Vagina (tissue), 2 donors: Measurements from ENCODE around the gene DGKH. TPM values are rescaled to one million over a fixed set of nuclear protein-coding genes. Genes with fewer than 3 reads are reported as not detected.

Experiments used
- DNase-seq, 2 donors: peaks; one replicate each; pipeline ENCODE4 v3.0.0-alpha.2; 2017; ENCODE audit errors: extremely low spot score in 2 of 2
- H3K27ac ChIP-seq: fragments of 200-600 bp; sonication (generic); one replicate; pipeline ENCODE4 v1.5.1; 2019
- H3K27me3 ChIP-seq: fragments of 200-600 bp; sonication (generic); one replicate; pipeline ENCODE4 v1.5.1; 2019
- H3K36me3 ChIP-seq, 2 donors: fragments of 200-600 bp; sonication (generic); one replicate each; pipeline ENCODE4 v1.5.1; 2017 to 2019
- H3K4me1 ChIP-seq: fragments of 200-600 bp; sonication (generic); one replicate; pipeline ENCODE4 v1.5.1; 2019
- H3K4me3 ChIP-seq, 2 donors: fragments of 200-600 bp; sonication (generic); 1 replicate in 1 of 2; 2 replicates in 1 of 2; pipeline ENCODE4 v1.5.1; 2016 to 2019
- H3K9me3 ChIP-seq: fragments of 200-600 bp; sonication (generic); one replicate; pipeline ENCODE4 v1.5.1; 2019
- POLR2A ChIP-seq, 2 donors: fragments of 450-650 bp; IDR thresholded peaks; one replicate each; pipeline ENCODE4 v1.6.1; 2017; ENCODE audit warnings: antibody characterized with exemption in 2 of 2, mild to moderate bottlenecking in 2 of 2, moderate library complexity in 2 of 2
- POLR2AphosphoS5 ChIP-seq, 2 donors: sonication (generic); formaldehyde crosslinking; IDR thresholded peaks; one replicate each; pipeline ENCODE4 v1.9.0; 2017; ENCODE audit warnings: antibody characterized with exemption in 2 of 2, mild to moderate bottlenecking in 2 of 2, low read depth in 1 of 2; ENCODE audit not compliant: insufficient read depth in 1 of 2
- intact Hi-C: fragments of 100-400 bp; cut with DNase I; formaldehyde crosslinking; loops from one replicate; pipeline ENCODE4 v1.15.1; 2023
- total RNA-seq: library from RNA; depleted of rRNA; stranded (reverse); fragments of >200 nt; gene quantifications from one replicate; pipeline ENCODE4 v1.2.3, GENCODE V29; 2016
- TF ChIP-seq, protein P1 (sequence below), 3 experiments: fragments of 450-650 bp in 2 of 3; fragments of 200-600 bp in 1 of 3; sonication (generic) in 1 of 3; IDR thresholded peaks; one replicate each; pipeline ENCODE4 v1.5.1; 2017 to 2019; ENCODE audit warnings: antibody characterized with exemption in 3 of 3, mild to moderate bottlenecking in 2 of 3, moderate library complexity in 2 of 3

The DGKH gene
- total RNA-seq, 1 donor from 2014 or later: 29.7 TPM

DNA sequence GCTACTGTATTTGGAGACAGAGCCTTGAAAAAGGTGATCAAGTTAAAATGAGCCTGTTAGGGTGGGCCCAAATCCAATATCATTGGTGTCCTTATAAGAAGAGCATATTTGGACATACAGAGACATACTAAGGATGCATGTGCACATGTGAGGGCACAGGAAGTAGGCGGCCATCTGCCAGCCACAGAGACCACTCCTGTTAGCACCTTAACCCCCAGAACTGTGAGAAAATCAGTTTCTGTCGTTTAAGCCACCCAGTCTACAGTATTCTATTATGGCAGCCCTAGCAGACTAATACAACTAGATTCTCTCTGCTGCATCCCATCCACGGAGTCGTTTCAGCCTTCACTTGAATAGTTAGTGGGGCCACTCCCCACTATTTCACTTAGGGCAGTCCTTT is 39.4 kb upstream of the DGKH start:
- Histone ChIP-seq H3K27me3 (no peaks in the 10 kb centered on the region), H3K27ac (no peak overlapping the region), H3K36me3 (no peaks in the 10 kb centered on the region), H3K4me1 (no peaks in the 10 kb centered on the region), H3K9me3 (no peaks in the 10 kb centered on the region), H3K4me3 (no peak overlapping the region)
- DNase-seq: no peak
- TF ChIP-seq POLR2AphosphoS5 (IDR thresholded peaks at IDR 0.05; ENCODE audit: insufficient read depth in 1 of 2, low read depth in 1 of 2) (no peak), POLR2A (IDR thresholded peaks at IDR 0.05) (no peak)
- TF ChIP-seq, protein P1, sequence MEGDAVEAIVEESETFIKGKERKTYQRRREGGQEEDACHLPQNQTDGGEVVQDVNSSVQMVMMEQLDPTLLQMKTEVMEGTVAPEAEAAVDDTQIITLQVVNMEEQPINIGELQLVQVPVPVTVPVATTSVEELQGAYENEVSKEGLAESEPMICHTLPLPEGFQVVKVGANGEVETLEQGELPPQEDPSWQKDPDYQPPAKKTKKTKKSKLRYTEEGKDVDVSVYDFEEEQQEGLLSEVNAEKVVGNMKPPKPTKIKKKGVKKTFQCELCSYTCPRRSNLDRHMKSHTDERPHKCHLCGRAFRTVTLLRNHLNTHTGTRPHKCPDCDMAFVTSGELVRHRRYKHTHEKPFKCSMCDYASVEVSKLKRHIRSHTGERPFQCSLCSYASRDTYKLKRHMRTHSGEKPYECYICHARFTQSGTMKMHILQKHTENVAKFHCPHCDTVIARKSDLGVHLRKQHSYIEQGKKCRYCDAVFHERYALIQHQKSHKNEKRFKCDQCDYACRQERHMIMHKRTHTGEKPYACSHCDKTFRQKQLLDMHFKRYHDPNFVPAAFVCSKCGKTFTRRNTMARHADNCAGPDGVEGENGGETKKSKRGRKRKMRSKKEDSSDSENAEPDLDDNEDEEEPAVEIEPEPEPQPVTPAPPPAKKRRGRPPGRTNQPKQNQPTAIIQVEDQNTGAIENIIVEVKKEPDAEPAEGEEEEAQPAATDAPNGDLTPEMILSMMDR (IDR thresholded peaks at IDR 0.05): no peak
- intact Hi-C loops: no loop called here

DNA sequence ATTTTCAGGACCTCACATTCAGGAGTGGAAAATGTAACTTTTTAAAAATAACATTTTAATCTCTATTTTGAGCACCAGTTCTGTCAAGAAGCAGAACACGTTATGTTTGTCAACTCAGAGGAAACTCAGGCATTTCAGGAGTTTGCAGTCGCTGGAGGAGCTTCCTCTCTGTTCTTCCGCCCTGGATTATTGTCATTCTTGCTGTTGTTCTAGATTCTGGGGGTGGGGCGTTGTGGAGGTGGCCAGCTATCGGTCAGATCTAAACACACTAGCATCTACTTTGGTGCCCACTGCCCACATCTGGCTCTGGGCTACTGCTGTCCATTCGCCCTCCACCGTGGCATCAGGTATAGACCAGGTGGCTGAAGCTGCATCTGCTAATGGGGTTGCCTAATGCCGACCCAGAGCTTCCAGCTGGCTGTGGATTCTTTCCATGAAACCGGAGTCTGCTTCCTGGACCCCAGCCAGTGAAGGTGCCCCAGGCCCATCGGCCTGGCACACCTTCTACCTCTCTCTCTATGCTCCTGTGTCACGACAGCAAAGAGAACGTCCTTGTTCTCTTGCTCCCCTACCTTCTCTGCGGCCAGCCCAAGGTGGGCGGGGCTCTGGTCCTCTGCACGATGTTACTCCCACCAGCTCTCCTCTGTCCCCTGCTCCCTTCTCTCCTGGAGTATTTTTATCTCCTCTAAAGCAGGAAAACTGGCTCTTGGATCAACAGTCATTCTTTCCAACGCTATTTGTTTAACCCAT is 36.7 kb upstream of the DGKH start:
- TF ChIP-seq, protein P1 (IDR thresholded peaks at IDR 0.05): no peak
- TF ChIP-seq POLR2A (IDR thresholded peaks at IDR 0.05): no peak
- no peak for TF ChIP-seq POLR2AphosphoS5 (IDR thresholded peaks at IDR 0.05; ENCODE audit: insufficient read depth in 1 of 2, low read depth in 1 of 2)
- Histone ChIP-seq H3K27ac (no peak overlapping the region), H3K36me3 (no peaks in the 10 kb centered on the region), H3K27me3 (no peaks in the 10 kb centered on the region), H3K4me1 (no peaks in the 10 kb centered on the region), H3K9me3 (no peaks in the 10 kb centered on the region), H3K4me3 (no peak overlapping the region)
- intact Hi-C loops: no loop called here
- no peak for DNase-seq

DNA sequence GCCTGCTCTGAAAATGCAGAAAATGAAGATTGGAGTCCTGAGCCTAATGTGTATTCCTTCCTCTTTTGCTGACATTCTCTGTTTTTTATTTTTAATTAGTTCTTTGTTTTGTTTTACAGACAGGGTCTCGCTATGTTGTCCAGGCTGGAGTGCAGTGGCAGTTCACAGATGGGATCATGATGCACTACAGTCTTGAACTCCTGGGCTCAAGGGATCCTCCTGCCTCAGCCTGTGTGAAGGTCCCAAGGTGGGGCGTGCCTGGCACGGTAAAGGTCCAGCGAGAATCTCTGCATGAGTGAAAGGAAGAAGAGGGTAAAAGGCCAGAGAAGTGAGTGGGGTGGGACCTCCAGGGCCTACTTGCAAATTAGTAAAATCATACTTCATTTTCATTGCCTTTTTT is 34.3 kb upstream of the DGKH start:
- Histone ChIP-seq H3K4me1 (no peaks in the 10 kb centered on the region), H3K4me3 (no peak overlapping the region), H3K36me3 (no peaks in the 10 kb centered on the region), H3K9me3 (no peaks in the 10 kb centered on the region), H3K27me3 (no peaks in the 10 kb centered on the region), H3K27ac (no peak overlapping the region)
- DNase-seq: no peak
- TF ChIP-seq POLR2AphosphoS5 (IDR thresholded peaks at IDR 0.05; ENCODE audit: insufficient read depth in 1 of 2, low read depth in 1 of 2) (no peak), POLR2A (IDR thresholded peaks at IDR 0.05) (no peak)
- TF ChIP-seq, protein P1 (IDR thresholded peaks at IDR 0.05): no peak
- intact Hi-C loops: no loop called here

DNA sequence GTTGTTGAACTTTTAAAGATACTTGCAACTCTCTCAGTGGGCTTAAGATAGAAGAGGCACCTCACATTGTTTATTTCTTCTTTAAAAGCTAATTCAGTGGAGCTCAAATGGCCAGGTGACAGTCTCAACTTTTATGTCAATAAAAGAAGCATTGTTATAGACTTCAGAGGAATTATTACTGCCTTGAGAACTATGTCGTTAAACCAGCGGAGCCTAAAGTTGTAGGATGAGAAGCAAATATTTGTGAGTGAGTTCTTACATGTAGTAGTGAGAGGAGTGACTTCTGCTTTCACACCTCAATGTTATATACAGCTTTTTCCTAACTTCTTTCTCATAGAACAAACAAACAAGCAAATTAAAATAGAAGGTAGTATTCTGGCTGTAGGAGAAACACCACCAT is 31.2 kb upstream of the DGKH start:
- Histone ChIP-seq H3K27ac (no peak overlapping the region), H3K27me3 (no peaks in the 10 kb centered on the region), H3K4me1 (no peaks in the 10 kb centered on the region), H3K4me3 (no peak overlapping the region), H3K36me3 (no peaks in the 10 kb centered on the region), H3K9me3 (no peaks in the 10 kb centered on the region)
- intact Hi-C loops: no loop called here
- no peak for DNase-seq
- TF ChIP-seq POLR2A (IDR thresholded peaks at IDR 0.05) (no peak), POLR2AphosphoS5 (IDR thresholded peaks at IDR 0.05; ENCODE audit: insufficient read depth in 1 of 2, low read depth in 1 of 2) (no peak)
- TF ChIP-seq, protein P1 (IDR thresholded peaks at IDR 0.05): no peak

DNA sequence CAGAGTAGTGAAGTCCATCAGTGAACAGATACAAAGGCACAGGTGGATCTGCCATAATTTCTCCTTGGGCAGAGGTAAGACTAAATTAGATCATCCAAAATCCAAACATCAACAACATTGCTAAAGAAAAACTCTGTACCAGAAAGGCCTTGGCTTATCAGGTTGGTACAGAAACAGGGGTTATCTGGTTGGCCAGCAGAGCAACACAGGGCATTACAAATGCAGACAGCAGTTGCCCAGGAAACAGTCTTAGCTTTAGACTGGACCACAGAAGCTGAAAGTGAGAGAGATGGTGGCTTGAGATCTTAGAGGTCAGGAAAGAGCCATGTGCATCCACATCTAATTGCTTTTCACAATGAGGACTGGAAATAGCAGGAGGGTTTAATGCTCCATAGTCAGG is 26.6 kb upstream of the DGKH start:
- Histone ChIP-seq H3K9me3 (no peaks in the 10 kb centered on the region), H3K4me3 (no peak overlapping the region), H3K27me3 (no peaks in the 10 kb centered on the region), H3K36me3 (no peaks in the 10 kb centered on the region), H3K4me1 (no peaks in the 10 kb centered on the region), H3K27ac (no peak overlapping the region)
- intact Hi-C loops: no loop called here
- no peak for TF ChIP-seq POLR2AphosphoS5 (IDR thresholded peaks at IDR 0.05; ENCODE audit: insufficient read depth in 1 of 2, low read depth in 1 of 2)
- no peak for DNase-seq
